HepG2 (cell line): ENCODE measurements around the gene DNAH8. TPM values are rescaled to one million over a fixed set of nuclear protein-coding genes. Genes with fewer than 3 reads are reported as not detected.

Experiments
- AKAP8 ChIP-seq: sonication (generic); formaldehyde crosslinking; IDR thresholded peaks from 2 replicates; pipeline ENCODE4 v1.5.1; 2020; ENCODE audit warnings: mild to moderate bottlenecking, missing genetic modification reagents
- ERF ChIP-seq: IDR thresholded peaks from 2 replicates; pipeline ENCODE4 v1.6.1; 2018; ENCODE audit warnings: missing biosample characterization, missing genetic modification reagents
- KLF13 ChIP-seq: sonication (generic); formaldehyde crosslinking; IDR thresholded peaks from 2 replicates; pipeline ENCODE4 v1.4.0; 2020; ENCODE audit warnings: mild to moderate bottlenecking, missing genetic modification reagents
- MZF1 ChIP-seq: sonication (generic); formaldehyde crosslinking; IDR thresholded peaks from 2 replicates; pipeline ENCODE4 v1.8.1; 2023; ENCODE audit warnings: mild to moderate bottlenecking, missing genetic modification reagents, borderline replicate concordance
- POLR2AphosphoS5 ChIP-seq: IDR thresholded peaks from 2 replicates; pipeline ENCODE4 v1.6.1; 2012; ENCODE audit warnings: low read depth, low read length
- RFXAP ChIP-seq: sonication (generic); formaldehyde crosslinking; IDR thresholded peaks from 2 replicates; pipeline ENCODE4 v1.4.0; 2020; ENCODE audit warnings: missing genetic modification reagents, borderline replicate concordance
- SALL2 ChIP-seq: sonication (generic); formaldehyde crosslinking; IDR thresholded peaks from 2 replicates; pipeline ENCODE4 v1.8.1; 2023; ENCODE audit warnings: mild to moderate bottlenecking, missing genetic modification reagents, inconsistent platforms
- SMC3 ChIP-seq: IDR thresholded peaks from 2 replicates; pipeline ENCODE4 v1.6.1; 2011; ENCODE audit warnings: low read length, improper control_type of control experiment
- SRSF1 ChIP-seq: fragments of 200-400 bp; formaldehyde crosslinking; optimal IDR thresholded peaks from 2 replicates; pipeline ENCODE3; 2017; ENCODE audit warnings: mild to moderate bottlenecking, low read depth, low read length, moderate library complexity
- ZBTB42 ChIP-seq: sonication (generic); formaldehyde crosslinking; IDR thresholded peaks from 2 replicates; pipeline ENCODE4 v1.5.0; 2020; ENCODE audit warnings: mild to moderate bottlenecking, missing genetic modification reagents
- ZNF205 ChIP-seq: IDR thresholded peaks from 2 replicates; pipeline ENCODE4 v1.6.1; 2018; ENCODE audit warnings: missing biosample characterization, missing genetic modification reagents
- ZNF343 ChIP-seq: sonication (generic); formaldehyde crosslinking; IDR thresholded peaks from 2 replicates; pipeline ENCODE4 v1.4.0; 2020; ENCODE audit warnings: mild to moderate bottlenecking, missing genetic modification reagents
- ZNF598 ChIP-seq: sonication (generic); formaldehyde crosslinking; IDR thresholded peaks from 2 replicates; pipeline ENCODE4 v1.5.1; 2020; ENCODE audit warnings: mild to moderate bottlenecking, missing genetic modification reagents, borderline replicate concordance
- ZSCAN30 ChIP-seq: sonication (generic); formaldehyde crosslinking; IDR thresholded peaks from 2 replicates; pipeline ENCODE4 v1.5.0; 2020; ENCODE audit warnings: mild to moderate bottlenecking, missing genetic modification reagents
- polyA plus RNA-seq, 8 experiments: library from polyadenylated mRNA; depleted of rRNA in 3 of 8; stranded (reverse) in 7 of 8; unstranded in 1 of 8; fragments of >200 nt; fragmentation: Illumina TruSeq in 4 of 8; extraction: Trizol in 4 of 8; gene quantifications; 2 replicates each; pipeline versions ENCODE4 v1.2.1 to v1.2.3, GENCODE V29; 2011 to 2016; ENCODE audit warnings: low read depth in 4 of 8, missing spikeins in 1 of 8, mixed read lengths in 1 of 8; ENCODE audit not compliant: insufficient read depth in 1 of 8
- total RNA-seq, 5 experiments: library from RNA; depleted of rRNA; stranded (reverse); fragments of >200 nt; fragmentation: Illumina TruSeq; extraction: Trizol; gene quantifications; 2 replicates each; pipeline ENCODE4 v1.2.3, GENCODE V29; 2016; ENCODE audit warnings: low read depth in 1 of 5
- TF ChIP-seq, protein P1 (sequence below): sonication (generic); formaldehyde crosslinking; IDR thresholded peaks from 2 replicates; pipeline ENCODE4 v1.5.1; 2020; ENCODE audit warnings: missing genetic modification reagents, mild to moderate bottlenecking, borderline replicate concordance
- TF ChIP-seq, protein P2 (sequence below), 2 experiments: sonication (generic) in 1 of 2; formaldehyde crosslinking in 1 of 2; IDR thresholded peaks; 2 replicates each; pipeline versions ENCODE4 v1.4.0 to v1.6.1; 2018 to 2020; ENCODE audit warnings: missing genetic modification reagents in 2 of 2, borderline replicate concordance in 1 of 2, low read depth in 1 of 2, mild to moderate bottlenecking in 1 of 2, missing biosample characterization in 1 of 2
- TF ChIP-seq, protein P3 (sequence below): sonication (generic); formaldehyde crosslinking; IDR thresholded peaks from 2 replicates; pipeline ENCODE4 v1.5.0; 2020; ENCODE audit warnings: missing genetic modification reagents
- TF ChIP-seq, protein P4 (sequence below): sonication (generic); formaldehyde crosslinking; IDR thresholded peaks from 2 replicates; pipeline ENCODE4 v1.5.0; 2020; ENCODE audit warnings: mild to moderate bottlenecking, missing genetic modification reagents
- TF ChIP-seq, protein P5 (sequence below): sonication (generic); formaldehyde crosslinking; IDR thresholded peaks from 2 replicates; pipeline ENCODE4 v1.5.1; 2020; ENCODE audit warnings: missing genetic modification reagents, mild to moderate bottlenecking, borderline replicate concordance

The DNAH8 gene
- total and polyA plus RNA-seq, 2 of the 13 experiments (the other 11 are each of a cell fraction or from before 2014, with no cell fraction given) = not detected

DNA sequence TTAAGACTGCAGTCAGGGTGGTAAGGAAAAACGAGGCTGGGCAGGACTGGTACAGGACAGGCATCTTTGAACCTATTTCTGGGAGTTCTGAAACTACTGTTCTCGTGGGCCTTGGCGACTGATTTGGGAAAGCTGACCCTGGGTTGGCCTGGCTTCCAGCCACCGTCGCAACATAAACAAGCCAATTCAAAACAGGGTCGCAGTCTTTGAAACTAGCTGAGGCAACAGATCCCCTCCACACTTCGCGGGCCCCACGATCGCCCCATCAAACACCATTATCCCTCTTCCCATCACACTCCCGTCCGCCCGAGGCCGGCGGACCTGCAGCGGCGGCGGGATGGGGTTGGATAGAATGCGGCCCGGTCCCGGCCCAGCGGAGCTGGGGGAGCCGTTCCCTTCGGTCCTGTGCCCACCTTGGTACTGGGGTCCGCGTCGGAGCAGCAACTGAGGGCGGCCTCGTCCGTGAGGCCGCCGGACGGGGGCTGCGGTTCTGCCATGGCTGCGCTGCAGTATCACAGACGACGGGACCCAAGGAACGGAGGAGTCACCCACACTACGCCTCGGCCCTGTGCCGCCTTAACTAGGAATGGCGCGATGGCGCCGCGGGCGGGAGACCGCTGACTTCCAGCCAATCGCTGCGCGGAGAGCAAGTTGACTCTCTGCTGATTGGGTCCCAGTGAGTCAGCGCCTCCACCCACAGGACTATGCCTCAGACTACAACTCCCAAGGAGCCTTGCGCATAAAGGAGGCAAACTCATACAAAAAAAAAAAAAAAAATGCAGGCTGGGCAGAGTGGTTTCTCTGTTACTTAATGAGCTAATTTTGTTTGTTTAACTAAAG, 12.3 kb upstream of the DNAH8 start, which contains the start of gene GLO1 (continued):
- peak; percentile 96 for TF ChIP-seq POLR2AphosphoS5
- TF ChIP-seq ZNF343 = 0 out of 2 replicates have a peak, but pooled peaks have one; percentile 41
- TF ChIP-seq ERF (CRISPR knock-in tag) = peak; percentile 93
- no peak for TF ChIP-seq ZNF205
- TF ChIP-seq, protein P1, sequence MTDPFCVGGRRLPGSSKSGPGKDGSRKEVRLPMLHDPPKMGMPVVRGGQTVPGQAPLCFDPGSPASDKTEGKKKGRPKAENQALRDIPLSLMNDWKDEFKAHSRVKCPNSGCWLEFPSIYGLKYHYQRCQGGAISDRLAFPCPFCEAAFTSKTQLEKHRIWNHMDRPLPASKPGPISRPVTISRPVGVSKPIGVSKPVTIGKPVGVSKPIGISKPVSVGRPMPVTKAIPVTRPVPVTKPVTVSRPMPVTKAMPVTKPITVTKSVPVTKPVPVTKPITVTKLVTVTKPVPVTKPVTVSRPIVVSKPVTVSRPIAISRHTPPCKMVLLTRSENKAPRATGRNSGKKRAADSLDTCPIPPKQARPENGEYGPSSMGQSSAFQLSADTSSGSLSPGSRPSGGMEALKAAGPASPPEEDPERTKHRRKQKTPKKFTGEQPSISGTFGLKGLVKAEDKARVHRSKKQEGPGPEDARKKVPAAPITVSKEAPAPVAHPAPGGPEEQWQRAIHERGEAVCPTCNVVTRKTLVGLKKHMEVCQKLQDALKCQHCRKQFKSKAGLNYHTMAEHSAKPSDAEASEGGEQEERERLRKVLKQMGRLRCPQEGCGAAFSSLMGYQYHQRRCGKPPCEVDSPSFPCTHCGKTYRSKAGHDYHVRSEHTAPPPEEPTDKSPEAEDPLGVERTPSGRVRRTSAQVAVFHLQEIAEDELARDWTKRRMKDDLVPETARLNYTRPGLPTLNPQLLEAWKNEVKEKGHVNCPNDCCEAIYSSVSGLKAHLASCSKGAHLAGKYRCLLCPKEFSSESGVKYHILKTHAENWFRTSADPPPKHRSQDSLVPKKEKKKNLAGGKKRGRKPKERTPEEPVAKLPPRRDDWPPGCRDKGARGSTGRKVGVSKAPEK (CRISPR knock-in tag) = 0 out of 2 replicates have a peak, but pooled peaks have one; percentile 79
- 0 out of 2 replicates have a peak, but pooled peaks have one; percentile 60 for TF ChIP-seq ZBTB42
- 0 out of 2 replicates have a peak, but pooled peaks have one; percentile 1 for TF ChIP-seq ZSCAN30
- TF ChIP-seq MZF1 (CRISPR knock-in tag) = no peak
- TF ChIP-seq, protein P2, sequence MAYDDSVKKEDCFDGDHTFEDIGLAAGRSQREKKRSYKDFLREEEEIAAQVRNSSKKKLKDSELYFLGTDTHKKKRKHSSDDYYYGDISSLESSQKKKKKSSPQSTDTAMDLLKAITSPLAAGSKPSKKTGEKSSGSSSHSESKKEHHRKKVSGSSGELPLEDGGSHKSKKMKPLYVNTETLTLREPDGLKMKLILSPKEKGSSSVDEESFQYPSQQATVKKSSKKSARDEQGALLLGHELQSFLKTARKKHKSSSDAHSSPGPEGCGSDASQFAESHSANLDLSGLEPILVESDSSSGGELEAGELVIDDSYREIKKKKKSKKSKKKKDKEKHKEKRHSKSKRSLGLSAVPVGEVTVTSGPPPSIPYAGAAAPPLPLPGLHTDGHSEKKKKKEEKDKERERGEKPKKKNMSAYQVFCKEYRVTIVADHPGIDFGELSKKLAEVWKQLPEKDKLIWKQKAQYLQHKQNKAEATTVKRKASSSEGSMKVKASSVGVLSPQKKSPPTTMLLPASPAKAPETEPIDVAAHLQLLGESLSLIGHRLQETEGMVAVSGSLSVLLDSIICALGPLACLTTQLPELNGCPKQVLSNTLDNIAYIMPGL (CRISPR knock-in tag; IDR thresholded peaks at IDR 0.05; ENCODE audit: borderline replicate concordance in 1 of 2, low read depth in 1 of 2) = peak; percentile 94 to 95; a peak in 3 of 4 replicates
- TF ChIP-seq, protein P3, sequence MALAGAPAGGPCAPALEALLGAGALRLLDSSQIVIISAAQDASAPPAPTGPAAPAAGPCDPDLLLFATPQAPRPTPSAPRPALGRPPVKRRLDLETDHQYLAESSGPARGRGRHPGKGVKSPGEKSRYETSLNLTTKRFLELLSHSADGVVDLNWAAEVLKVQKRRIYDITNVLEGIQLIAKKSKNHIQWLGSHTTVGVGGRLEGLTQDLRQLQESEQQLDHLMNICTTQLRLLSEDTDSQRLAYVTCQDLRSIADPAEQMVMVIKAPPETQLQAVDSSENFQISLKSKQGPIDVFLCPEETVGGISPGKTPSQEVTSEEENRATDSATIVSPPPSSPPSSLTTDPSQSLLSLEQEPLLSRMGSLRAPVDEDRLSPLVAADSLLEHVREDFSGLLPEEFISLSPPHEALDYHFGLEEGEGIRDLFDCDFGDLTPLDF (CRISPR knock-in tag) = peak; percentile 97
- TF ChIP-seq, protein P4, sequence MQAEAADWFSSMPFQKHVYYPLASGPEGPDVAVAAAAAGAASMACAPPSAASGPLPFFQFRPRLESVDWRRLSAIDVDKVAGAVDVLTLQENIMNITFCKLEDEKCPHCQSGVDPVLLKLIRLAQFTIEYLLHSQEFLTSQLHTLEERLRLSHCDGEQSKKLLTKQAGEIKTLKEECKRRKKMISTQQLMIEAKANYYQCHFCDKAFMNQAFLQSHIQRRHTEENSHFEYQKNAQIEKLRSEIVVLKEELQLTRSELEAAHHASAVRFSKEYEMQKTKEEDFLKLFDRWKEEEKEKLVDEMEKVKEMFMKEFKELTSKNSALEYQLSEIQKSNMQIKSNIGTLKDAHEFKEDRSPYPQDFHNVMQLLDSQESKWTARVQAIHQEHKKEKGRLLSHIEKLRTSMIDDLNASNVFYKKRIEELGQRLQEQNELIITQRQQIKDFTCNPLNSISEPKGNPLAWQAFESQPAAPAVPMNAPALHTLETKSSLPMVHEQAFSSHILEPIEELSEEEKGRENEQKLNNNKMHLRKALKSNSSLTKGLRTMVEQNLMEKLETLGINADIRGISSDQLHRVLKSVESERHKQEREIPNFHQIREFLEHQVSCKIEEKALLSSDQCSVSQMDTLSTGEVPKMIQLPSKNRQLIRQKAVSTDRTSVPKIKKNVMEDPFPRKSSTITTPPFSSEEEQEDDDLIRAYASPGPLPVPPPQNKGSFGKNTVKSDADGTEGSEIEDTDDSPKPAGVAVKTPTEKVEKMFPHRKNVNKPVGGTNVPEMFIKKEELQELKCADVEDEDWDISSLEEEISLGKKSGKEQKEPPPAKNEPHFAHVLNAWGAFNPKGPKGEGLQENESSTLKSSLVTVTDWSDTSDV (CRISPR knock-in tag) = peak; percentile 96
- TF ChIP-seq ZNF598 (CRISPR knock-in tag) = peak; percentile 84; the same call in 1 of the 2 replicates
- TF ChIP-seq SRSF1 = peak; percentile 60
- TF ChIP-seq SMC3 = no peak
- peak; percentile 66; the same call in 1 of the 2 replicates for TF ChIP-seq RFXAP
- TF ChIP-seq, protein P5, sequence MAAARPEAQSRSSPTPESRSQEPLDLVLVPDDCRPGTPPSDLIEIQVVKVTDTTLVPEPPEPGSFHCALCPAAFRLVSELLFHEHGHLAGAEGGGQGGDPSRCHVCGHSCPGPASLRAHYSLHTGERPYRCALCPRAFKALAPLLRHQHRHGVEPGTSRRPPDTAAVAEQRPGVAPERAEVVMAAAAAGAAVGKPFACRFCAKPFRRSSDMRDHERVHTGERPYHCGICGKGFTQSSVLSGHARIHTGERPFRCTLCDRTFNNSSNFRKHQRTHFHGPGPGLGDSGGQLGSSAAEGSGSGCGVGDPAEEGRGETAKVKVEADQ (CRISPR knock-in tag) = peak; percentile 48; the same call in 1 of the 2 replicates
- peak; percentile 74; the same call in 1 of the 2 replicates for TF ChIP-seq SALL2
- TF ChIP-seq AKAP8 (CRISPR knock-in tag) = no peak
- no peak for TF ChIP-seq KLF13 (CRISPR knock-in tag)
